ENCODE measurements around the gene RHBDF2.

DNA sequence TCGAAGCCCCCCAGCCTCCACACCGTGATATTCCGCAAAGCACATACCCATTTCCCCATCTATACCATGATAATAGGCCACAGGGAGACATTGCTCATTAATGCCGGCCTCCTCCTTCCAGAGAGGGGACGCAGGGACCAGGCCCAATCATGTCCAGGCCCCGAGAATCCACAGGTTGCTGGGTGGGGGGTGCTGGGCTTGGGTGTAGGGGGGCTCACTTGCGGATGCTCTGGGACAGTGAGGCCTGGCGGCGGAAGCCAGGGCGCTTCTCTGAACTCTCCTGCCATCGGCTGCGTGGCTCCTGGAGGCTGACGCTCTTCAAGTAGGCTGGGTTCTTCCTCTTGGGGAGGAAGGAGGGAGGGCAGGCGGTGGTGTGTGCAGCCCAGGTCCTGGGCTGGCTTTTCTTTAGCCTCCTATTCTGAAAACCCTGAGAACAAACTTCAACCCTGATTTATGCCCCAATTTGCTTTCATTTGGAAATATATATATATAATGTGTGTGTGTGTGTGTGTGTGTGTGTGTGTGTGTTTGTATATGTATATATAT is 21.6 kb downstream of the RHBDF2 start:
- TF ChIP-seq POLR2AphosphoS5 (IDR thresholded peaks at IDR 0.05; ENCODE audit: insufficient read depth in 1 of 2, low read depth in 1 of 2): no peak
- TF ChIP-seq, protein P1, sequence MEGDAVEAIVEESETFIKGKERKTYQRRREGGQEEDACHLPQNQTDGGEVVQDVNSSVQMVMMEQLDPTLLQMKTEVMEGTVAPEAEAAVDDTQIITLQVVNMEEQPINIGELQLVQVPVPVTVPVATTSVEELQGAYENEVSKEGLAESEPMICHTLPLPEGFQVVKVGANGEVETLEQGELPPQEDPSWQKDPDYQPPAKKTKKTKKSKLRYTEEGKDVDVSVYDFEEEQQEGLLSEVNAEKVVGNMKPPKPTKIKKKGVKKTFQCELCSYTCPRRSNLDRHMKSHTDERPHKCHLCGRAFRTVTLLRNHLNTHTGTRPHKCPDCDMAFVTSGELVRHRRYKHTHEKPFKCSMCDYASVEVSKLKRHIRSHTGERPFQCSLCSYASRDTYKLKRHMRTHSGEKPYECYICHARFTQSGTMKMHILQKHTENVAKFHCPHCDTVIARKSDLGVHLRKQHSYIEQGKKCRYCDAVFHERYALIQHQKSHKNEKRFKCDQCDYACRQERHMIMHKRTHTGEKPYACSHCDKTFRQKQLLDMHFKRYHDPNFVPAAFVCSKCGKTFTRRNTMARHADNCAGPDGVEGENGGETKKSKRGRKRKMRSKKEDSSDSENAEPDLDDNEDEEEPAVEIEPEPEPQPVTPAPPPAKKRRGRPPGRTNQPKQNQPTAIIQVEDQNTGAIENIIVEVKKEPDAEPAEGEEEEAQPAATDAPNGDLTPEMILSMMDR (IDR thresholded peaks at IDR 0.05): no peak
